Small intestine (tissue), 7 donors: ENCODE measurements around the gene ZNRF2. TPM values are rescaled to one million over a fixed set of nuclear protein-coding genes. Genes with fewer than 3 reads are reported as not detected.
"Not testable (repeated sequence)": the region's sequence is repeated elsewhere in the genome, so short reads cannot be mapped to it uniquely, and the experiment has no call there.

Experiments
- DNase-seq, 2 donors: peaks; one replicate each; pipeline versions ENCODE4 v3.0.0 to v3.0.0-alpha.2; 2013
- FAIRE-seq: peaks from 2 replicates; lab custom pipeline; 2012; peaks lifted over from hg19 to GRCh38; lab: Jason Lieb, UNC
- H3K27ac ChIP-seq, 3 donors: one replicate each; pipeline ENCODE4 v1.5.1; 2013; ENCODE audit warnings: low read length in 2 of 3, mild to moderate bottlenecking in 2 of 3, control low read depth in 1 of 3, inconsistent platforms in 1 of 3, low read depth in 1 of 3, moderate library complexity in 1 of 3
- H3K27me3 ChIP-seq, 3 donors: one replicate each; pipeline ENCODE4 v1.6.1; 2013; ENCODE audit warnings: low read length in 3 of 3, inconsistent platforms in 1 of 3; ENCODE audit not compliant: control insufficient read depth in 3 of 3, insufficient read depth in 3 of 3
- H3K36me3 ChIP-seq, 3 donors: one replicate each; pipeline ENCODE4 v1.6.1; 2013; ENCODE audit warnings: low read length in 3 of 3, inconsistent platforms in 1 of 3, low read depth in 1 of 3, mild to moderate bottlenecking in 1 of 3, moderate library complexity in 1 of 3; ENCODE audit not compliant: control insufficient read depth in 3 of 3, insufficient read depth in 2 of 3
- H3K4me1 ChIP-seq, 3 donors: one replicate each; pipeline ENCODE4 v1.6.1; 2013; ENCODE audit warnings: low read length in 2 of 3, inconsistent platforms in 1 of 3, low read depth in 1 of 3, mild to moderate bottlenecking in 1 of 3, moderate library complexity in 1 of 3; ENCODE audit not compliant: control insufficient read depth in 3 of 3, insufficient read depth in 2 of 3
- H3K4me3 ChIP-seq, 3 donors: one replicate each; pipeline ENCODE4 v1.5.1; 2013; ENCODE audit warnings: low read length in 3 of 3, control low read depth in 1 of 3, inconsistent platforms in 1 of 3, low read depth in 1 of 3, mild to moderate bottlenecking in 1 of 3, moderate library complexity in 1 of 3
- H3K9me3 ChIP-seq, 2 donors: one replicate each; pipeline ENCODE4 v1.6.1; 2013; ENCODE audit warnings: low read depth in 1 of 2, low read length in 1 of 2; ENCODE audit not compliant: control insufficient read depth in 2 of 2, insufficient read depth in 1 of 2
- WGBS, 3 donors: extraction: QIAGEN DNeasy Blood & Tissue Kit; methylation state at CpG; one replicate each; pipeline ENCODE4 v1.1.7; 2013; 5-methylcytosine and 5-hydroxymethylcytosine counted together
- polyA plus RNA-seq, 4 donors: library from polyadenylated mRNA; stranded (reverse) in 3 of 4; unstranded in 1 of 4; fragments of 200-250 nt in 3 of 4; fragments of 120-200 nt in 1 of 4; gene quantifications; one replicate each; pipeline versions ENCODE4 v1.2.1 to v1.2.3, GENCODE V29; 2013
- donor health status: healthy with polysubstance abuse.
- donor health status: control.
- donor health status: control.
- donor health status: Bipolar disorder and iron deficiency.
- donor health status: healthy.

Gene ZNRF2
- polyA plus RNA-seq, 4 donors, result 8.9 to 19.9 (median 16.0) TPM

- 78 to 90% (median 88%) methylated on average over 2 of the region's 2 CpGs for WGBS, 3 donors
Observed at GRCh38 chr7:30367561-30367960, 83.2 kb downstream of the ZNRF2 start.

DNA sequence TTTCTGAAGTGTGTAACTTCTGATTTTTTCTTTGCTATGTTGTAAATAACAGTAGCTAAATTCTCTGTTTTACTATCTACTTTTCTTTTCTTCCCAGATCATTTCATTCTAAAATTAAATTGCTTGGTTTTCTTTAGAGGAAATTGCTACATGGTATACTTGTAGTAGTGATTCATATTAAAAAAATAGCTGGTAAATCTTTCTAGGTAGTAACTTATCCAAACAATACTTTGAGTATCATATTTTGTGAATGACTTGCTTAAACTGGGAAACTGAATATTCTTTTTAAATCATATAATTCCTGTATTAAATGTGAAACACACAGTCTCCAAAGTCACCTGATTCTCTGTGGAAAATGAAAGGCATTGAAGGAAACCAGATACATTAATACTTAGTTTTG lies 85.5 kb downstream of the ZNRF2 start:
- FAIRE-seq, result no peak
- no peak overlapping the region for H3K27ac ChIP-seq
- no peaks in the 10 kb centered on the region for H3K27me3 ChIP-seq
- peaks cover 0 to 8% (median 4%) of the 10 kb centered on the region in 3 donors for H3K36me3 ChIP-seq
- H3K4me3 ChIP-seq, result no peak overlapping the region
- H3K9me3 ChIP-seq, result no peaks in the 10 kb centered on the region
- H3K4me1 ChIP-seq, result no peaks in the 10 kb centered on the region
- no peak for DNase-seq

More at GRCh38 chr7:30367561-30367960, 83.2 kb downstream of the ZNRF2 start:
- DNase-seq (no peak), FAIRE-seq (no peak)
- Histone ChIP-seq H3K4me3 (no peak overlapping the region), H3K27me3 (no peaks in the 10 kb centered on the region), H3K27ac (no peak overlapping the region), H3K36me3 (peaks cover 3 to 8% (median 4%) of the 10 kb centered on the region in 3 donors), H3K9me3 (no peaks in the 10 kb centered on the region), H3K4me1 (no peaks in the 10 kb centered on the region)

DNA sequence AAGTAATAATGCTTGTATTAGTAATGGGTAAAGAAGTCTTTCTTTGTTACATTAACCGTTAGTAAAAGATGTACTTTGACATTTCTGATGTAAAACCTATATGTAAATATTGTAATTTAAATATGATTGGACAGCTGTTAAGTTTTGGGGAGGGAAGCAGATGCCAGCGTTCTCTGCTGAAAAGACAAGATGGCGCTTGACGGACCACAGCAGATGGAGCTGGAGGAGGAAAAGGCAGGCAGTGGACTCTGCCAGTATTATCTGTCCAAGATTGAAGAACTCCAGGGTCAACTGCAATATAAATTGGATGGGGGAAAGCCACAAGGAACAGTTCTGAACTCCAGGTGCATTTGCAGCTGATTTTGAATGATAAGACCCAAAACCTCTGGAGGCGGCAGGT lies 86.9 kb downstream of the ZNRF2 start:
- DNase-seq (no peak), FAIRE-seq (no peak)
- H3K9me3 ChIP-seq, result no peaks in the 10 kb centered on the region

GRCh38 chr7:30378275-30378674 lies 93.9 kb downstream of the ZNRF2 start:
- no peaks in the 10 kb centered on the region for H3K9me3 ChIP-seq
- WGBS, 3 donors, result 80 to 93% (median 81%) methylated on average over 1 of the region's 1 CpG
- no peak overlapping the region for H3K27ac ChIP-seq
- DNase-seq (no peak), FAIRE-seq (no peak)
- no peak overlapping the region for H3K4me3 ChIP-seq
- peaks cover 0 to 1% (median 0%) of the 10 kb centered on the region in 3 donors for H3K36me3 ChIP-seq
- no peaks in the 10 kb centered on the region for H3K27me3 ChIP-seq
- H3K4me1 ChIP-seq, result no peaks in the 10 kb centered on the region

More for the DNA sequence above, 86.9 kb downstream of the ZNRF2 start:
- Histone ChIP-seq H3K4me3 (no peak overlapping the region), H3K4me1 (no peaks in the 10 kb centered on the region), H3K27me3 (no peaks in the 10 kb centered on the region), H3K27ac (no peak overlapping the region), H3K36me3 (peaks cover 0 to 8% (median 2%) of the 10 kb centered on the region in 3 donors)
- 95 to 98% (median 97%) methylated on average over 5 of the region's 5 CpGs for WGBS, 3 donors

GRCh38 chr7:30379131-30379530 lies 94.7 kb downstream of the ZNRF2 start:
- no peak overlapping the region for H3K27ac ChIP-seq
- DNase-seq (no peak), FAIRE-seq (no peak)
- H3K4me1 ChIP-seq, result no peaks in the 10 kb centered on the region
- peaks cover 0 to 1% (median 0%) of the 10 kb centered on the region in 3 donors for H3K36me3 ChIP-seq
- no peaks in the 10 kb centered on the region for H3K27me3 ChIP-seq
- WGBS, 3 donors, result 76 to 84% (median 79%) methylated on average over 4 of the region's 4 CpGs
- no peak overlapping the region for H3K4me3 ChIP-seq
- H3K9me3 ChIP-seq, result no peaks in the 10 kb centered on the region

- peaks cover 0 to 1% (median 0%) of the 10 kb centered on the region in 3 donors for H3K36me3 ChIP-seq
- 73 to 82% (median 77%) methylated on average over 4 of the region's 4 CpGs for WGBS, 3 donors
Observed at GRCh38 chr7:30379741-30380140, 95.3 kb downstream of the ZNRF2 start.

GRCh38 chr7:30380294-30380693 lies 95.9 kb downstream of the ZNRF2 start:
- H3K36me3 ChIP-seq, result peaks cover 0 to 1% (median 0%) of the 10 kb centered on the region in 3 donors
- no peak overlapping the region for H3K4me3 ChIP-seq
- no peak for DNase-seq
- WGBS, 3 donors, result 93 to 96% (median 96%) methylated on average over 2 of the region's 2 CpGs
- H3K4me1 ChIP-seq, result no peaks in the 10 kb centered on the region
- H3K27me3 ChIP-seq, result no peaks in the 10 kb centered on the region
- FAIRE-seq, result no peak
- no peak overlapping the region for H3K27ac ChIP-seq
- H3K9me3 ChIP-seq, result no peaks in the 10 kb centered on the region

More at GRCh38 chr7:30379741-30380140, 95.3 kb downstream of the ZNRF2 start:
- Histone ChIP-seq H3K9me3 (no peaks in the 10 kb centered on the region), H3K4me1 (no peaks in the 10 kb centered on the region), H3K4me3 (no peak overlapping the region), H3K27me3 (no peaks in the 10 kb centered on the region), H3K27ac (no peak overlapping the region)
- FAIRE-seq (no peak), DNase-seq (no peak)

DNA sequence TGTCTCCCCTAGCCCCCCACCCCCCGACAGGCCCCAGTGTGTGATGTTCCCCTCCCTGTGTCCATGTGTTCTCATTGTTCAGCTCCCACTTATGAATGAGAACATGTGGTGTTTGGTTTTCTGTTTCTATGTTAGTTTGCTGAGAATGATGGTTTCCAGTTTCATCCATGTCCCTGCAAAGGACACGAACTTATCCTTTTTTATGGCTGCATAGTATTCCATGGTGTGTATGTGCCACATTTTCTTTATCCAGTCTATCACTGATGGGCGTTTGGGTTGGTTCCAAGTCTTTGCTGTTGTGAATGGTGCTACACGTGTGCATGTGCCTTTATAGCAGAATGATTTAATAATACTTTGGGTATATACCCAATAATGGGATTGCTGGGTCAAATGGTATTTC lies 96.4 kb downstream of the ZNRF2 start:
- not testable (repeated sequence) for DNase-seq, H3K4me3 ChIP-seq, H3K27me3 ChIP-seq, H3K27ac ChIP-seq, H3K9me3 ChIP-seq, H3K4me1 ChIP-seq, H3K36me3 ChIP-seq, FAIRE-seq
- 95 to 97% (median 97%) methylated on average over 4 of the region's 4 CpGs for WGBS, 3 donors

DNA sequence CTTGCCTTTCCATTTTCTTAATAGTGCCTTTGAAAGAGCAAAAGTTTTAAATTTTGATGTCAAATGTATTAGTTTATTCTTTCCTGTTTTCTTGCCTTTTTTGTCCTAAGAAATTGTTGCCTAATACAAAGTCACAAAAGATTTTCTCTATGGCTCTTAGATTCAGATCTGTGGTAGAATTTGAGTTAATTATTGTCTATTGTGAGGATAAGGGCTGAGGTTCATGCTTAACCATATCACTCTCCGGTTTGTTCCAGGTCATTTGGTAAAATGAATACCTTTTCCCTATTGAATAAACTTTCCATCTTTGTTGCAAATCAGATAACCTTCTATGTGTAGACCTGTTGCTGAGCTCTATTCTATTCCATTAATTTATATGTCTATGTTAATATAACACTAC lies 98.2 kb downstream of the ZNRF2 start:
- FAIRE-seq (no peak), DNase-seq (peak in 1 of 2 donors; percentile 15)
- no peaks in the 10 kb centered on the region for H3K4me1 ChIP-seq
- H3K4me3 ChIP-seq, result no peak overlapping the region
- peaks cover 0 to 1% (median 0%) of the 10 kb centered on the region in 3 donors for H3K36me3 ChIP-seq
- 18 to 54% (median 27%) methylated on average over 1 of the region's 1 CpG for WGBS, 3 donors
- H3K9me3 ChIP-seq, result no peaks in the 10 kb centered on the region
- no peaks in the 10 kb centered on the region for H3K27me3 ChIP-seq
- H3K27ac ChIP-seq, result no peak overlapping the region
